ENCODE data around the gene SSBP4.
A peak's percentile ranks its signal among the peaks of the same experiment; 100 is the strongest.
"Not testable (repeated sequence)": the region's sequence is repeated elsewhere in the genome, so short reads cannot be mapped to it uniquely, and the experiment has no call there.

SSBP4 gene

DNA sequence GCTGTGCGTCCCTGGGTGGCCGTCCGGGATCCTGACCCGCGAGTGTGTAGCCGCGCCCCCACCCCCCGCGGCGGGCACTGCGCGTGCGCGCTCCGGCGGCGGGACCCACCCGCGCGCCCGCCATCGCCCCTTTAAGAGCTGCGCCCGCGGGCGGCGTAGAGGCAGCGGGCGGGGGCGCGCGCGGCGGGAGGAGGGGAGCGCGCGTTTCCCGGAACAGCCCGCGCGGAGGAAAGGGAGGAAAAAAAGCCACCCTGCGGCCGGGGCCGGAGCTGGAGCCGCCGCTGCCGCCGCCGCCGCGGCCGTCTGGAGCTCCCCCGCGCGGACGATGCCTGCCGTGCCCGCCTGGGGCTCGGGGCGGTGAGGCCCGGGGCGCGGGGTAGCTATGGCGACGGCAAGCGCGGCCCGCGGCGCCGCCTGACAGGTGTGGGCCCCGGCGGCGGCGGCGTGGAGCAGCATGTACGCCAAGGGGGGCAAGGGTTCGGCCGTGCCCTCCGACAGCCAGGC is at the start of gene SSBP4:
TSS of gene SSBP4 (plus strand) at position 204 of the 504 bp plus-strand sequence. CDS start at position 455, 251 bp downstream.
- DNase-seq, result peak; percentile 71

DNA sequence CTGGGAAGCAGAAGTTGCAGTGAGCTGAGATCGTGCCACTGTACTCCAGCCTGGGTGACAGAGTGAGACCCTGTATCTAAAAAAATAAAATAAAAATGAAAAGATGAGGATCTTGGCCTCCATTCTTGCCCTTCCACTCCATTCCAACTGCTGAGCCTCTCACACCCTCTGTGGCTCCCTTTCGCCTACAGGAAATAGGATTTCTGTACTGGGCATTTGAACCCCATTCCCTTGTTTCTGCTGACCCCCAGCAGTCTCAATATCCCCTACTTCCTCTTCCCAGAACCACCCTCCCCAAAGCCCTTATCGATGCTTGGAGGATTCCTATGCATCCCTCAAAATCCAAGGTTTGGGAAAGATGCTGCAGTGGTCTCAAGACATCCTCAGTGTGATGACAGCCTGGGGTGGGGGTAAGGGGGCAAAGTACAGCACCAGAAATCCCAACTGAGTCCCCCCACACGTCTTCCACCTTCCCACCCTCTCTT is 45.7 kb upstream of the SSBP4 start:
- no peak for DNase-seq

DNA sequence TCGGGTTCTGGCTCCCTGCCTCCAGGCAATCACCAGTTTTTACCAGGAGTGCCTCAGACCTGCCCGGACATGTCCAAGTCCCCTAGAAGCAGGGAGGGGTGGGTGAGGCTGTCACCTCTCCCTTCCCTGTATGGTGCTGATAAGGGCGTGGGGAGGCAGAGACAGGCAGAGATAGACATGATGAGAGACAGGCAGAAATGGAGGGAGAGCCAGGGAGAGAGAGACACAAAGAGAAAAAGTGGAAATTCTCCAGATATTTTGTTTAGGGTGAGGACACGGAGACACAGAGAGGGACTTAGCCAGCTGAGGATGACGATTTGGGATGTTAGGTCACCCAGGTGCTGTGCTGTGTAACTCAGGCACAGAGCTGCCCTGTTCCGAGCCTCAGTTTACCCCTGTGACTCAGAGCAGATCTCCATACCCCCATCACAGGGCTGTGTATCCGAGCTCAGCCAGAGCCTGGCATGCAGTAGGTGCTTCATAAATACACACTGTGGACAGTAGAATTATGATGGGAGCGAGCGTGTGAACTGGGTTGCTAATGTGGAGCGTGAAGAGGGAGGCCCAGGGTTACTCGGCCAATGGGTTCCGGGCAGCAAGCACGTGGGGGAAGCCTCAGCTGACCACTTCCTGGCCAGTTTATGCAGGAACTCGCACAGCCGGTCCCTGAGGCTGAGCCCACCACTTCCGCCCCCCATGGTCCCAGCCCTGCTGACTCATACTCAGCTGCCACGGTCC is 45.1 kb upstream of the SSBP4 start:
- no peak for DNase-seq

DNA sequence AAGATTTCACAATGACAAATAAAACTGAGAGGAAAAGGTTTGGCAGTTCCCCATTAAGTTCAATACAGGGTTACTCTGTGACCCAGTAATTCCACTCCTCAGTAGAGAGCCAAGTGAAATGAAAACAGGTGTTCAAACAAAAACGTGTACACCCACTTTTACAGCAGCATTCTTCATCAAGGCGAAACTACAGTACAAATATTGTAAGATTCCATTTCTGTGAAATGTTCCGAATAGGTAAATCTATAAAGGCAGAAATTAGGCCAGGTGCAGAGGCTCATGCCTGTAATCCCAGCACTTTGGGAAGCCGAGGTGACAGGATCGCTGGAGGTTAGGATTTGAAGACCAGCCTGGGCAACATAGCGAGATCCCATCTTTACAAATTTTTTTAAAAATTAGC is 42.2 kb upstream of the SSBP4 start:
- DNase-seq, result no peak

DNA sequence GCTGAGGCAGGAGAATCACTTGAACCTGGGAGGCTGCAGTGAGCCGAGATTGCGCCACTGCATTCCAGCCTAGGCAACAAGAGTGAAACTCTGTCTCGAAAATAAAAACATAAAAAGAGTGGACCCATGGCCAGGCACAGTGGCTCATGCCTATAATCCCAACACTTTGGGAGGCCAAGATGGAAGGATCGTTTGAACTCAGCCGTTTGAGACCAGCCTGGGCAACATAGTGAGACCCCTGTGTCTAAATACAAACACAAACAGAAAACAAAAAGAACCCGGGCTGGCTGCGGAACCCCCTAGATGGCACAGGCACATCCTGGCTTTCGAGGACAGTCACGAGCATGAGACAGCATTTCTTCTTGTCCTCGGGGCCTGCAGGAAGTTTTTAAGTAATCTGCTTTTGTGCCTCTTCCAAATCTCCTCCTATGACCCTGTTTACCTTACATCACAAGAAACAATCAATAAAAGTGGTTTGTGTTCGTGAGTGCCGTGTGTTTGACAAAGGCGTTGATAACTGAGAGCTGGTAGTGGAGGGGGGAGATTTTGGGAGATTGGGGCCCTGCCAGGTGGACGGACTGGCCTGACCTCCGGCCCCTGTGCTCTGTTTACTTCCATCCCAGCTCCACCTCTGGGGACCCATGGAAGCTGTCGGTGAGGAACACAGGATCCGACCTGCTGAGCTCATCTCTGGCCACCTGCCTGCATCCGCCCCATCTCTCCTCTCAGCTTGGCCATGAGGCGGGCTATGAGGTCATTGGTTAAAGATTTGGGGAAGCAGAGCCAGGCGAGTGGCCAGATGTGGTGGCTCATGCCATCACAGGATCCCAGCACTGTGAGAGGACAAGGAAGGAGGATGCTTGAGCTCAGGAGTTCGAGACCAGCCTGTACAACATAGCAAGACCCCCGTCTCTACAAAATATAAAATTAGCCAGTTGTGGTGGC is 39.1 kb upstream of the SSBP4 start:
- no peak for DNase-seq

DNA sequence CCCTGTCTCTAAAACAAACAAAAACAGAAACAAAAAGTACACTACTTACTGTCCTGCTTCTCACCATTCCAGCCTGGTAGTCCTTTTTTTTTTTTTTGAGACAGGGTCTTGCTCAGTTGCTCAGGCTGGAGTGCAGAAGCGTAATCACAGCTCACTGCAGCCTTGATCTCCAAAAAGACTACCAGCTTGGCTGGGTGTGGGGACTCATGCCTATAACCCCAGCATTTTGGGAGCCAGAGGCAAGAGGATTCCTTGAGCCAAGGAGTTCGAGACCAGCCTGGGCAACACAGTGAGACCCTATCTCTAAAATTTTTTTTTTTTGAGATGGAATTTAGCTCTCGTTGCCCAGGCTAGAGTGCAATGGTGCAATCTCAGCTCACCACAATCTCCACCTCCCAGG is 38.4 kb upstream of the SSBP4 start:
- no peak for DNase-seq

DNA sequence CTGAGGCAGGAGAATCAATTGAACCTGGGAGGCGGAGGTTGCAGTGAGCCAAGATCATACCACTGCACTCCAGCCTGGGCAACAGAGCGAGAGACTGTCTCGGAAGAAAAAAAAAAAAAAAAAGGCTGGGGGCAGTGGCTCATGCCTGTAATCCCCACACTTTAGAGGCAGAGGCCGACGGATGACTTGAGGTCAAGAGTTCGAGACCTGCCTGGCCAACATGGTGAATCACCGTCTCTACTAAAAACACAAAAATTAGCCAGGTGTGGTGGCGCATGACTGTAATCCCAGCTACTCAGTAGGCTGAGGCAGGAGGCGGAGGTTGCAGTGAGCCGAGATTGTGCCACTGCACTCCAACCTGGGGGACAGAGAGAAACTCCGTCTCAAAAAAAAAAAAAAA is 35.6 kb upstream of the SSBP4 start:
- not testable (repeated sequence) for DNase-seq

DNA sequence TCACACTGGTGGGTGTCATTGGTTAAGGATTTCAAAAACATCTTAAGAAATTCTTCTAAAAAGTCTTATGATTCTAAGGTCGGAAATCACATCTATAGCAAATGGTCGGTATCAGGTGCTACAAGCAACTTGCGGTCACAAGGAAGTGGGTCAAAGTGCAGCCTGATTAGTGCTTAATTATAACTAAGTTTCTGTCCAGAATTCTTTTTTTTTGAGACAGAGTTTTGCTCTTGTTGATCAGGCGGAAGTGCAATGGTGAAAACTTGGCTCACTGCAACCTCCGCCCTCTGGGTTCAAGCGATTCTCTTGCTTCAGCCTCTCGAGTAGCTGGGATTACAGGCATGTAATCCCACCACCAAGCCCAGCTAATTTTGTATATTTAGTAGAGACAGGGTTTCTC is 34.4 kb upstream of the SSBP4 start:
- DNase-seq, result no peak

DNA sequence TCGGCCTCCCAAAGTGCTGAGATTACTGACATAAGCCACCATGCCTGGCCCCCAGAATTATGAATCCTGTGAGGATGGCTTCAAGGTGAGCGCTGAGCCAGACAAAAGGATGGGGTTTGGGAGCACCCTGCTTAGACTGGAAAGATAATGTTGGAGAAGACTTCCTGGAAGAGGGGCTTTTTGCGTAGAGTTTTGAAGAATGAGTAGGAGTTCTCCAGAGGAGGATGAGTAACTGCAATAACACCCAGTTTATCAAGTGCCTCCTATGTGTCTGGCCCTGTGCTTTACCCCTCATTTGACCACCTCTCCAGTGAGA is 33.9 kb upstream of the SSBP4 start:
- DNase-seq, result no peak

DNA sequence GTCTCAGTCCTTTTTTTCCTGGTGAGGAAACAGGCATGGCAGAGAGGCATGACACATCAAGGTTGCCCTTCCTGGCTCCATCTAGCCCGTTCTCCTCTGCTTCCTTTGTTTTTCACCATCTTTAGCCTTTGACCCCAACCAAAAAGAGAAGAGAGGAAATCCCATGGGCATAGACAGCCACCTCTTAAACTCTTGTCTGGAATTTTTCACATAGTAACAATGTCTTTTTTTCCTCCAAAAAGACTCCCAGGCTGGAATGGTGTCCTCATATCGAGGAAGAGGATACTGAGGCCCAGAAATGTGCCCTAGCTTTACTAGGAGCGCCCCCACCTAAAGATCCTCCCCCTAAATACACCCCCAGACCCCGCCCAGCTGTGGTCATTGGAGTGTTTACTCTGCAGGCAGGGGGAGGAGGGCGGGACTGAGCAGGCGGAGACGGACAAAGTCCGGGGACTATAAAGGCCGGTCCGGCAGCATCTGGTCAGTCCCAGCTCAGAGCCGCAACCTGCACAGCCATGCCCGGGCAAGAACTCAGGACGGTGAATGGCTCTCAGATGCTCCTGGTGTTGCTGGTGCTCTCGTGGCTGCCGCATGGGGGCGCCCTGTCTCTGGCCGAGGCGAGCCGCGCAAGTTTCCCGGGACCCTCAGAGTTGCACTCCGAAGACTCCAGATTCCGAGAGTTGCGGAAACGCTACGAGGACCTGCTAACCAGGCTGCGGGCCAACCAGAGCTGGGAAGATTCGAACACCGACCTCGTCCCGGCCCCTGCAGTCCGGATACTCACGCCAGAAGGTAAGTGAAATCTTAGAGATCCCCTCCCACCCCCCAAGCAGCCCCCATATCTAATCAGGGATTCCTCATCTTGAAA is 33.3 kb upstream of the SSBP4 start, which contains the start of gene GDF15:
TSS of gene GDF15 (plus strand) at position 484 of the 868 bp plus-strand sequence. CDS start at position 516, 32 bp downstream.
- peak; percentile 32 for DNase-seq

DNA sequence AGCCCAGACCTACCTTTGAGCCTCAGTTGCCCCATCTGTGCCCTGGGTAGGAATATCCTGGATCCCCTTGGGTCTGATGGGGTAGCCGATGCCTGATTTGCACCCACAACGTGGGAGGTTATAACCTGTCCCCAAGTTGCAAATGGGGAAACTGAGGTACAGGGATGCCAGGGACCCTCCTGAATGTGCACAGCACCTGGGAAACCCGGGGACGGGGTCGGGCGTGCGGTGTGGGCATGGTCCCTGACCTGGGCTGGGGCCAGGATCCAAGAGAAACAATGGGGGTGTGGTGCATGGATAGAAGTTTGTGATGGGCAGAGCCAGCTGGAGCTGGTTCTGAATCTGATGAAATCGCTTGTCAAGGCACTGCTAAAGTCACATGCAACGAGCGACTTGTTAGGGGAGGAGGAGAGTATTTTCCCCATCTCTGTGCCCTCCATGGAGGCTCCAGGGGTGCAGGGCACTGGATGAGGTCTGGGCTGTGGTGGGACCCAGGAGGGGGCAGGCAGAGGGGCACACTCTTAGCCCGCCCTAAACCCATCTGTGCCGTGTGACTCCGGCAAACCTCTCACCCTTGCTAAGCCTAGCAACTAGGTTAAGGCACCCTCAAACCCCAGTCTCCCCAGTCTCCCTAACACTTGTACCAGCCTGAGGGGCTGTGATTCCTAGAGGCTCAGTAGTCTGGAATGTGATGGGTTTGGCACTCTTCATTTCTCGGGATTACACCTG is 32.5 kb upstream of the SSBP4 start:
- DNase-seq, result no peak

DNA sequence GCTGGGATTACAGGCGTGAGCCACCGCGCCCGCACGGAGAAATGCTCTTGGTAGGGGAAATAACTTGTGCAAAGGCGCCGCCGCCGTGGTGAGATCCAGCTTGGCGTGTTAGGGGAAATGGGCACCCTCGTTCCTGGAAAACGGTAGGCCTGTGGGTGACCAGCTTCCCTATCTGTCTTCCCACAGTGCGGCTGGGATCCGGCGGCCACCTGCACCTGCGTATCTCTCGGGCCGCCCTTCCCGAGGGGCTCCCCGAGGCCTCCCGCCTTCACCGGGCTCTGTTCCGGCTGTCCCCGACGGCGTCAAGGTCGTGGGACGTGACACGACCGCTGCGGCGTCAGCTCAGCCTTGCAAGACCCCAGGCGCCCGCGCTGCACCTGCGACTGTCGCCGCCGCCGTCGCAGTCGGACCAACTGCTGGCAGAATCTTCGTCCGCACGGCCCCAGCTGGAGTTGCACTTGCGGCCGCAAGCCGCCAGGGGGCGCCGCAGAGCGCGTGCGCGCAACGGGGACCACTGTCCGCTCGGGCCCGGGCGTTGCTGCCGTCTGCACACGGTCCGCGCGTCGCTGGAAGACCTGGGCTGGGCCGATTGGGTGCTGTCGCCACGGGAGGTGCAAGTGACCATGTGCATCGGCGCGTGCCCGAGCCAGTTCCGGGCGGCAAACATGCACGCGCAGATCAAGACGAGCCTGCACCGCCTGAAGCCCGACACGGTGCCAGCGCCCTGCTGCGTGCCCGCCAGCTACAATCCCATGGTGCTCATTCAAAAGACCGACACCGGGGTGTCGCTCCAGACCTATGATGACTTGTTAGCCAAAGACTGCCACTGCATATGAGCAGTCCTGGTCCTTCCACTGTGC is 30.9 kb upstream of the SSBP4 start:
- DNase-seq, result peak; percentile 70

DNA sequence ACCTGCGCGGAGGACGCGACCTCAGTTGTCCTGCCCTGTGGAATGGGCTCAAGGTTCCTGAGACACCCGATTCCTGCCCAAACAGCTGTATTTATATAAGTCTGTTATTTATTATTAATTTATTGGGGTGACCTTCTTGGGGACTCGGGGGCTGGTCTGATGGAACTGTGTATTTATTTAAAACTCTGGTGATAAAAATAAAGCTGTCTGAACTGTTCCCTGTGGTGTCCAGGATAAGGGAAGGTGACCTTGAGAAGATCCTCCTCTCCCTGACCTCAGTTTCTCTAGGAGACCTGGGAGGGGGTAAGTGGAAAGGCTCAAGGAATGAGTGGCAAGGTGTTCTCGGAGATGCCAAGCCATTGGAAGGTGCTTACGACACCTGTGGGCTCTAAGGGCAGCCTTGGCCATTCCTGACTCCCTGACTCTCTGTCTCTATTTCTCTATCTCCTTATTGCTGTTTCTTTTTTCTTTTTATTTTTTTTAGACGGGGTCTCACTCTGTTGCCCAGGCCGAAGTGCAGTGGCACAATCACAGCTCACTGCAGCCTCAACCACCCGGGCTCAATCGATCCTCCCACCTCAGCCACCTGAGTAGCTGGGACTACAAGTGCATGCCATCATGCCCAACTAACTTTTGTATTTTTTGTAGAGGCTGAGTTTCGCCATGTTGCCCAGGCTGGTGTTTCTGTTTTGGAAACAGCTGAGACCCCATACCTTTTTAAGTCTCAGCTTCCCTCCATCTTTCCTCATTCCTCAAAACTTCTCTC is 30.1 kb upstream of the SSBP4 start:
- no peak for DNase-seq

DNA sequence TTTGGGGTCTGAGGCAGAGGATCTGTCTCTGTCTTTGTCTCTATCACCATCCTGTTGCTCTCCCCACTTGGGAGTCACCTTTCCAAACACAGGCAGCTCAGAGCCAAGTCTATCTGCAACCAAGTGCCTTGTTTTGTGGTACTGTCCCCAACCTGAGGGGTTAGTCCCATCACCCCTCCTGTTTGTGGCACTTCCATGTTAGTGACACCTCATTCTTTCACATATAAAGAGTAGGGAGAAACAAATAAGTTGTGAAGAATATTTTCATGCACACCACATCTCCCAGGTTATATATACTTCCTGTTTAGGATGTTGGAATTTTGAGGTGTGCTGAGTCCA is 29.5 kb upstream of the SSBP4 start:
- no peak for DNase-seq

DNA sequence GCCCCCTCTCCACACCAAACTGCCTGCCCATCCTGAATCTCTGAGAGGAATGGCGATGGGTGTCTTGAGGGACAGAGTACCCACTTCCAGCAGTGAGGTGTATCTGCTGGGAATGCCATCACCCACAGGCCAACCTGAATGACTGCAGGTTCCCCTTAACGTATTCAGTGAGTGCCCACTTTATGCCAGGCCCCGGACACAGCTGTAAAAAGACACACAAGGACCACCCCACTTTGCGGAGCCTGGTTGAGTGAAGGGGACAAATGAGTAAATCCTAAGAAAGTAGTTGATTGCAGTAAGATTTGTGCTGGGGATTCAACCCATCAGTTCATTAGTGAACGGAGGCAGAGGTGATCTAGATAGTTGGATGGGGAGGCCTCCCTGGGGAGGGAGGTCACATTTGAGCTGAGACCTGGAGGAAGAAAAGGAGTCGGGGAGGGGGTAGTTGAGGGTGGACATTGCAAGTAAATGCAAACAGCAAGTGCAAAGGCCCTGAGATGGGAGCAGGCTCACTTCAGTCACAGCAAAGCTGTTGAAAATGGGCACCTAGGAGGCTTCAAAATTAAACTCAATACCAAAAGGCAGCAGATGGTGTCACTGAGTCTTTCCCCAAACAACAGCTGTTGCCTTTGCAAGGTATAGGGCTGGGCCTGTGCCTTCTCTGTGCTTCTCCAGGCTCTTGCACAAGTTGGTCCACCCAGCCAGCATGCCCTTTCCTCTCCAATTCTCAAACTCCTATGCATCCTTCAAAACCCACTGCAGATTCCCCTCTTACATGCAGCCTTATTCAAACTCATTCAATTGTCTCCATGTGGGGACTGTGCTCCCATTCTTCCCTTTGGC is 28.9 kb upstream of the SSBP4 start:
- no peak for DNase-seq

DNA sequence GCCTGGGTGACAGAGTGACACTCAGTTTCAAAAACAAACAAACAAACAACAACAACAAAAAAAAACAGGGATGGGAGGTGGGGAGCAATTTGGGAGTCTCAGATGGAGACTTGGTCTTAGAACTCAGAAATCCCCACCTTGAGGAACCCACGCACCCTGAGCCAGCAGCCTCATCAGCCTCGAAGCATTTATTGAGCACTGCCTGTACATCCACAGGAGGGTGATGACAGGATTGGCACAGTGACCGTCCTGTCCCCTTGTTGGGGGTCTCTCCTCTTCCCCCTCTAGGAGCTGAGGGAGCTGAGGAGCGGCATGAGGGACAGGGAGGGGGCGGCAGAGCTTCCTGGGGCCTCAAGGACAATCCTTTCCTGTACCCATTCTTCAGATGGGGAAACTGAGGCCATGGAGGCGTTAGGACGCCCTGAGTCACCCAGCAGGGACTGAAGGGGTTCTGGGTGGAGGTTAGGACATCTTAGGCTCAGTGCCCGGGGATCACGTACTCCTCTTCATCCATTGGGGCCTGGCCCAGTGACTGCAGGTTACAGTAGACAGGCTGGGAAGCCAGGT is 27.6 kb upstream of the SSBP4 start:
- no peak for DNase-seq

DNA sequence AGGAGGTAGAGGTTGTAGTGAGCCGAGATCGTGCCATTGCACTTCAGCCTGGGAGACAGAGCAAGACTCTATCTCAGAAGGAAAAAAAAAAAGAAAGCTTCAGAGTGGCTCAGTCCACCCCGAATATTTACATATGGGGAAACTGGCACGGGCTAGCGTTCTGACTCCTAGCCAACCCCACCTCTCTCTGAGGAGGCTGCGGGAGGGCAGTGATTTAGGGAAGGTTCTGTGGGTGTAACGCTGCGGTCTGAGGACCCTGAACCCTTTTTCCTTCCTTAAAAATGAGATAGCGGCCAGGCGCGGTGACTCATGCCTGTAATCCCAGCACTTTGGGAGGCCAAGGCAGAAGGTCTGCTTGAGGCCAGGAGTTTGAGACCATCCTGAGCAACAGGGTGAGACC is 26.8 kb upstream of the SSBP4 start:
- DNase-seq, result no peak

DNA sequence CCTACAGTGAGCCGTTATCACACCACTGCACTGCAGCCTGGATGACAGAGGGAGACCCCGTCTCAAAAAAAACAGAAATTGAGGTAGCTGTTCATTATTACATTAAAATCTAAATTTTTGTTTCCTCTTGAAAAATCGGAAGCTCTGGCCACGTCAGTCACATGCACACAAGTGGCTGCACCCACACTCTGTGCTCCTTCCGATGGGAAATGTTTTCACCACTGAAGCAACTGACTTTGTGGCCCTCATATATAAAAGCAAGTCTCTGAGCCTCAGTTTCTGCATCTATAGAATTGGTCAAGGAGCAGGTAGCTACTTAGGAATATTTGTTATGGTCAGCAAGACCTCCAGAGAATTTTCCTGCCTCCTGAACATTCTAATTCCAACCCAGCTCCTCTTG is 26.3 kb upstream of the SSBP4 start:
- no peak for DNase-seq

DNA sequence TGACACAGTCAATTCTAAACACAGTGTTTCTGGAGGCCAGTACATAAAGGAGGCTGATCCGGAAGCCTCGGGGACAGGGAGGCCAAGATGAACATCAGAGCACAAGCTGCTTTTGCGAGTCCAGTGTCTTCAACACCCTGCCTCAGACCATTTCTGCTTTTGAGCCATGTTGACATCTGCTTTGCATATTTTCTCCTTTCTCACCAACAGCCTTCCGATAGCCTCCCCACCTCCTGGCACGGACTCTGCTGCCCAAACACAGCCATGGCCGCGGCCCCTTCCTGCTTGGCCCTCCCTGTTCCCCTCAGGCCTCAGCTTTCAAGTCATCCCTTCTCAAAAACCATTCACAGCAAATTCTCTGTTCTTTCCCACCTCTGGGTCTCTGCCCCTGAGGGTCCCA is 25.4 kb upstream of the SSBP4 start:
- no peak for DNase-seq

Data from activated naive CD4-positive, alpha-beta T cell treated with anti-CD3 and anti-CD28 coated beads, Interleukin-2, amount 50 U/mL, for 16 hours (primary cell).